ENCODE data around the gene PLCB4. TPM values are rescaled to one million over a fixed set of nuclear protein-coding genes. Genes with fewer than 3 reads are reported as not detected.

Gene PLCB4
- polyA plus RNA-seq, 1 donor (not counting 4 experiments of a cell fraction or from before 2014, with no cell fraction given): 4.1 TPM

DNA sequence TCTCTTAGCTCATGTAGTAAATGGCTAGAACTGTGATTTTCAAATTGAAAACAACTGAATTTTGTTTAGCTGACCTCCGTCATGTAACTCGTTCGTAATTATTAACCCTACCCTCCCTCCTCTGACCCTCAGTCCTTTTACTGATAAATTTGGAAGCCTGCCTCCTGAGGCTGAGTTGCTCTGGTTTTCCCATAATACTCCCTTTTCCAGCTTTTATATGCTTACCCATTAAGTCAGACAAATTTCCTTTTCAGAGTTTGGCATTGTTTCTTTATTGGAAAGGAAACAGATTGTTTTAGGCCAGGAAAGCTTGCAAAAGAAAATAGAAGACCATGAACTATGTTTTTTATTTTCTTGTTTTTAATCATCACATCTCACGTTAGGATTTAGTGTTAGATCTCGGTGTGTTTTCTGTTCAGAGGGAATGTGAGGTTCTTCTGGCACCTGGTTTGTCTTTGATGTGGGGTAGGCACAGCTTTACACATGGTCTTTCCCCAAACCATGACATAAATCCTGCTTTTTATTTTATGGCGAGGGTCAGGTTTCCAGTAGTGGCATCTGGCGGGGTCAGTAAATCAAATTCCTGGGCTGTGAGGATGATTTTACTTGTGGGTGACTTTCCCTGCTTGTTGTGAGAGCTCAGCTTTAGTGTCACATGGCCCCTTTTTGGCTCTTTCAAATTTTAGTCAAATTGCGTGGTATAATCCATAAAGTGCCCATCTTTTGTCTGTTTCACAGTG lies 24.5 kb downstream of the PLCB4 start:
- H3K4me3 ChIP-seq (ENCODE audit: control insufficient read depth in 2 of 3, extremely low read depth in 1 of 3, insufficient read depth in 2 of 3, low read depth in 1 of 3, low read length in 3 of 3): no peak overlapping the region
- TF ChIP-seq, protein P1, sequence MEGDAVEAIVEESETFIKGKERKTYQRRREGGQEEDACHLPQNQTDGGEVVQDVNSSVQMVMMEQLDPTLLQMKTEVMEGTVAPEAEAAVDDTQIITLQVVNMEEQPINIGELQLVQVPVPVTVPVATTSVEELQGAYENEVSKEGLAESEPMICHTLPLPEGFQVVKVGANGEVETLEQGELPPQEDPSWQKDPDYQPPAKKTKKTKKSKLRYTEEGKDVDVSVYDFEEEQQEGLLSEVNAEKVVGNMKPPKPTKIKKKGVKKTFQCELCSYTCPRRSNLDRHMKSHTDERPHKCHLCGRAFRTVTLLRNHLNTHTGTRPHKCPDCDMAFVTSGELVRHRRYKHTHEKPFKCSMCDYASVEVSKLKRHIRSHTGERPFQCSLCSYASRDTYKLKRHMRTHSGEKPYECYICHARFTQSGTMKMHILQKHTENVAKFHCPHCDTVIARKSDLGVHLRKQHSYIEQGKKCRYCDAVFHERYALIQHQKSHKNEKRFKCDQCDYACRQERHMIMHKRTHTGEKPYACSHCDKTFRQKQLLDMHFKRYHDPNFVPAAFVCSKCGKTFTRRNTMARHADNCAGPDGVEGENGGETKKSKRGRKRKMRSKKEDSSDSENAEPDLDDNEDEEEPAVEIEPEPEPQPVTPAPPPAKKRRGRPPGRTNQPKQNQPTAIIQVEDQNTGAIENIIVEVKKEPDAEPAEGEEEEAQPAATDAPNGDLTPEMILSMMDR (optimal IDR thresholded peaks at IDR 0.05 in 1 of 3, IDR thresholded peaks at IDR 0.05 in 1 of 3, conservative IDR thresholded peaks at IDR 0.05 in 1 of 3; ENCODE audit: extremely low read depth in 1 of 3, insufficient read depth in 2 of 3, low read length in 3 of 3): no peak
- TF ChIP-seq EZH2 (IDR thresholded peaks at IDR 0.05; ENCODE audit: low read length): no peak
- H3K4me2 ChIP-seq (ENCODE audit: control insufficient read depth, extremely low read depth, insufficient read depth, low read depth, low read length): no peak overlapping the region
- H2AFZ ChIP-seq (ENCODE audit: control insufficient read depth, low read length): no peak overlapping the region
- no peak overlapping the region for H3K27ac ChIP-seq (ENCODE audit: control insufficient read depth, insufficient read depth, low read length)
- dilution Hi-C loops (cut with MboI; ENCODE audit: extremely low pct_ligation_motif_present, low sequenced_read_pairs): no loop called here
- no peak for FAIRE-seq
- H3K9ac ChIP-seq (ENCODE audit: control insufficient read depth, extremely low read depth, insufficient read depth, low read length): no peak overlapping the region
- DNase-seq (ENCODE audit: low read depth, low spot score): no peak
- H3K27me3 ChIP-seq (ENCODE audit: control insufficient read depth, extremely low read depth, insufficient read depth, low read length): no peaks in the 10 kb centered on the region
- no peaks in the 10 kb centered on the region for H3K79me2 ChIP-seq (ENCODE audit: control insufficient read depth, insufficient read depth, low read length)
- H3K9me1 ChIP-seq (ENCODE audit: control insufficient read depth, extremely low read depth, insufficient read depth, low read length): no peaks in the 10 kb centered on the region
- H4K20me1 ChIP-seq (ENCODE audit: control insufficient read depth, extremely low read depth, insufficient read depth, low read length): no peaks in the 10 kb centered on the region
- no peaks in the 10 kb centered on the region for H3K9me3 ChIP-seq (ENCODE audit: control insufficient read depth, low read depth, low read length)
- H3K36me3 ChIP-seq (ENCODE audit: control insufficient read depth in 2 of 2, extremely low read depth in 1 of 2, insufficient read depth in 2 of 2, low read length in 2 of 2): no peaks in the 10 kb centered on the region
- no peaks in the 10 kb centered on the region for H3K4me1 ChIP-seq (ENCODE audit: control insufficient read depth, extremely low read depth, insufficient read depth, low read length)

DNA sequence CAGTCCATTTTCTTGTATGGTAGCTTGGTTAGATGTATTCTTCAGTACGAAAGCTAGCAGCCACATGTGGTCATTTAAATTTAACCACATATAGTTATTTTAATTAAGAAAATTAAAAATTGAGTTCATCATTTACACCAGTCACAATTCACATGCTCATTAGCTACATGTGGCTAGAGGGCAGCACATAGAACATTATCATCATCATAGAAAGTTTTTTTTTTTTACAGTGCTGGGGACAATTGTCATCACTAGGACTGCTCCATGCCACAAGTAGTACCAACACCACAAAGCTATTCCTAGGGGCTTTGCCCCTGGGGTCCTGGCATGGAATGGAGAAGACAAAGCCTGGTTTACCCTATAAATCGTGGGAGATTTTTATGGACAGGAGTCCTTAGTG lies 30.5 kb downstream of the PLCB4 start:
- no peak overlapping the region for H2AFZ ChIP-seq (ENCODE audit: control insufficient read depth, low read length)
- no peak overlapping the region for H3K4me2 ChIP-seq (ENCODE audit: control insufficient read depth, extremely low read depth, insufficient read depth, low read depth, low read length)
- dilution Hi-C loops (cut with MboI; ENCODE audit: extremely low pct_ligation_motif_present, low sequenced_read_pairs): no loop called here
- FAIRE-seq (no peak), DNase-seq (ENCODE audit: low read depth, low spot score) (no peak)
- TF ChIP-seq, protein P1 (optimal IDR thresholded peaks at IDR 0.05 in 1 of 3, IDR thresholded peaks at IDR 0.05 in 1 of 3, conservative IDR thresholded peaks at IDR 0.05 in 1 of 3; ENCODE audit: extremely low read depth in 1 of 3, insufficient read depth in 2 of 3, low read length in 3 of 3): no peak
- TF ChIP-seq EZH2 (IDR thresholded peaks at IDR 0.05; ENCODE audit: low read length): no peak
- no peaks in the 10 kb centered on the region for H3K9me1 ChIP-seq (ENCODE audit: control insufficient read depth, extremely low read depth, insufficient read depth, low read length)
- H3K79me2 ChIP-seq (ENCODE audit: control insufficient read depth, insufficient read depth, low read length): no peaks in the 10 kb centered on the region
- H3K4me1 ChIP-seq (ENCODE audit: control insufficient read depth, extremely low read depth, insufficient read depth, low read length): no peaks in the 10 kb centered on the region
- no peaks in the 10 kb centered on the region for H3K36me3 ChIP-seq (ENCODE audit: control insufficient read depth in 2 of 2, extremely low read depth in 1 of 2, insufficient read depth in 2 of 2, low read length in 2 of 2)
- H3K27me3 ChIP-seq (ENCODE audit: control insufficient read depth, extremely low read depth, insufficient read depth, low read length): no peaks in the 10 kb centered on the region
- H3K9me3 ChIP-seq (ENCODE audit: control insufficient read depth, low read depth, low read length): no peaks in the 10 kb centered on the region
- H3K9ac ChIP-seq (ENCODE audit: control insufficient read depth, extremely low read depth, insufficient read depth, low read length): no peak overlapping the region
- H3K27ac ChIP-seq (ENCODE audit: control insufficient read depth, insufficient read depth, low read length): no peak overlapping the region
- no peaks in the 10 kb centered on the region for H4K20me1 ChIP-seq (ENCODE audit: control insufficient read depth, extremely low read depth, insufficient read depth, low read length)
- H3K4me3 ChIP-seq (ENCODE audit: control insufficient read depth in 2 of 3, extremely low read depth in 1 of 3, insufficient read depth in 2 of 3, low read depth in 1 of 3, low read length in 3 of 3): no peak overlapping the region
